ENCODE measurements around the gene CALML4.

Gene CALML4

GRCh38 chr15:68220967-68221366 is 15.8 kb upstream of the CALML4 start:
- no peaks in the 10 kb centered on the region for H3K79me2 ChIP-seq
- no peaks in the 10 kb centered on the region for H3K27me3 ChIP-seq (ENCODE audit: control insufficient read depth, insufficient read depth, low read length)
- no peak overlapping the region for H3K9ac ChIP-seq
- H3K9me3 ChIP-seq (ENCODE audit: control insufficient read depth, low read length): no peaks in the 10 kb centered on the region
- H3K36me3 ChIP-seq (ENCODE audit: control insufficient read depth, insufficient read depth, low read length): no peaks in the 10 kb centered on the region
- no peak overlapping the region for H3K4me2 ChIP-seq (ENCODE audit: low read length)
- no peak overlapping the region for H3K4me3 ChIP-seq (ENCODE audit: low read depth, low read length)
- no peaks in the 10 kb centered on the region for H3K4me1 ChIP-seq
- TF ChIP-seq CTCF (IDR thresholded peaks at IDR 0.05): no peak
- no peak overlapping the region for H2AFZ ChIP-seq
- H3K27ac ChIP-seq: no peak overlapping the region

- Histone ChIP-seq H3K9me3 (ENCODE audit: control insufficient read depth, low read length) (no peaks in the 10 kb centered on the region), H3K9ac (no peak overlapping the region), H2AFZ (no peak overlapping the region), H3K4me2 (ENCODE audit: low read length) (no peak overlapping the region), H3K36me3 (ENCODE audit: control insufficient read depth, insufficient read depth, low read length) (no peaks in the 10 kb centered on the region), H3K4me3 (ENCODE audit: low read depth, low read length) (no peak overlapping the region), H3K27me3 (ENCODE audit: control insufficient read depth, insufficient read depth, low read length) (no peaks in the 10 kb centered on the region), H3K79me2 (no peaks in the 10 kb centered on the region), H3K27ac (no peak overlapping the region), H3K4me1 (no peaks in the 10 kb centered on the region)
- TF ChIP-seq CTCF (IDR thresholded peaks at IDR 0.05): no peak
These were observed 15.4 kb upstream of the CALML4 start for GRCh38 chr15:68220489-68220888.

GRCh38 chr15:68218847-68219798 is 14.0 kb upstream of the CALML4 start:
- Histone ChIP-seq H3K27me3 (ENCODE audit: control insufficient read depth, insufficient read depth, low read length) (no peaks in the 10 kb centered on the region), H2AFZ (no peak overlapping the region), H3K9me3 (ENCODE audit: control insufficient read depth, low read length) (no peaks in the 10 kb centered on the region), H3K79me2 (no peaks in the 10 kb centered on the region), H3K4me3 (ENCODE audit: low read depth, low read length) (no peak overlapping the region), H3K27ac (no peak overlapping the region), H3K9ac (no peak overlapping the region), H3K4me1 (no peaks in the 10 kb centered on the region), H3K36me3 (ENCODE audit: control insufficient read depth, insufficient read depth, low read length) (no peaks in the 10 kb centered on the region), H3K4me2 (ENCODE audit: low read length) (no peak overlapping the region)
- TF ChIP-seq CTCF (IDR thresholded peaks at IDR 0.05): no peak

GRCh38 chr15:68218331-68218730 is 13.2 kb upstream of the CALML4 start:
- Histone ChIP-seq H3K4me1 (no peaks in the 10 kb centered on the region), H3K27ac (no peak overlapping the region), H3K9ac (no peak overlapping the region), H3K4me2 (ENCODE audit: low read length) (no peak overlapping the region), H3K36me3 (ENCODE audit: control insufficient read depth, insufficient read depth, low read length) (no peaks in the 10 kb centered on the region), H3K9me3 (ENCODE audit: control insufficient read depth, low read length) (no peaks in the 10 kb centered on the region), H3K79me2 (no peaks in the 10 kb centered on the region), H3K4me3 (ENCODE audit: low read depth, low read length) (no peak overlapping the region), H3K27me3 (ENCODE audit: control insufficient read depth, insufficient read depth, low read length) (no peaks in the 10 kb centered on the region), H2AFZ (no peak overlapping the region)
- TF ChIP-seq CTCF (IDR thresholded peaks at IDR 0.05): no peak

GRCh38 chr15:68217341-68217740 is 12.2 kb upstream of the CALML4 start:
- no peak overlapping the region for H3K9ac ChIP-seq
- no peak overlapping the region for H3K4me3 ChIP-seq (ENCODE audit: low read depth, low read length)
- H3K79me2 ChIP-seq: no peaks in the 10 kb centered on the region
- H3K4me1 ChIP-seq: no peaks in the 10 kb centered on the region
- H3K27ac ChIP-seq: no peak overlapping the region
- no peak for TF ChIP-seq CTCF (IDR thresholded peaks at IDR 0.05)
- H3K36me3 ChIP-seq (ENCODE audit: control insufficient read depth, insufficient read depth, low read length): no peaks in the 10 kb centered on the region
- no peaks in the 10 kb centered on the region for H3K27me3 ChIP-seq (ENCODE audit: control insufficient read depth, insufficient read depth, low read length)
- H3K4me2 ChIP-seq (ENCODE audit: low read length): no peak overlapping the region
- no peaks in the 10 kb centered on the region for H3K9me3 ChIP-seq (ENCODE audit: control insufficient read depth, low read length)
- no peak overlapping the region for H2AFZ ChIP-seq

All from parathyroid adenoma (tissue), 2 donors.